ENCODE data around the gene ZC3H18.

The ZC3H18 gene

DNA sequence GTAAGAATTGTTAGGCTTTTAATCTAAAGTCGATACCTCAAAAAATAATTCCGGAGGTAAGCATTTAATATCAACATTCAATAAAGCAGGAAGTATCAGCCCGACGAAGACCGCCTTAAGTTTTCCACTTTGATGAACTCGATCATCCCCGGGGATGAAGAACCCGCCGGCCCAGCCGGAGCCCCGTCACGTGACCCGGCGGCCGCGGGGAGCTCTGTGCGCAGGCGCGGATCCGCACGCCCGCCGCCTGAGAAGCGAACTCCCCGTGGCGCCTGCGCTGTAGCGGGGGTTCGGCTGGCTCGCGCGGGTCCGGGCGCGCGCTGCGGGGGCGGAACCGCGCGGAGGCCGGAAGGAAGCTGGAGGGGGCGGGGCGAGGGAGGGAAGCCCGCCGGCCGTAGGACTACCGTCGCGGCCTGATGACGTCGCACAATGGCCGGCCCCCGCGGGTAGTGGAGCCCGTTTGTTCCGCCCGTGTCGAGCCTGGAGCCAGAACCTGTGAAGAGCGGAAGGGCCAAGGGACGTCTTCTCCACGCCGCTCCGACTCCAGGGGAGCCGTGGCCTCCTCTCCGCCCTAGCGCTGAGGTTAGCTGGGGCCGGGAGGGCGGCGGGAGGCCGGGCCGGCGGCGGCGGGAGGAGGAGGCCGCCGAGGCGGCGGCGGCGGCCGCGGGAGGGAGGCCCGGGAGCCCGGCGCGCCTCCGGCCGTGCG is at the start of gene ZC3H18:
ZC3H18 (plus strand) TSS at position 419 of the 706 bp plus-strand sequence. CDS start 6,721 bp downstream, outside the sequence.
- DNase-seq, result peak; percentile 86

DNA sequence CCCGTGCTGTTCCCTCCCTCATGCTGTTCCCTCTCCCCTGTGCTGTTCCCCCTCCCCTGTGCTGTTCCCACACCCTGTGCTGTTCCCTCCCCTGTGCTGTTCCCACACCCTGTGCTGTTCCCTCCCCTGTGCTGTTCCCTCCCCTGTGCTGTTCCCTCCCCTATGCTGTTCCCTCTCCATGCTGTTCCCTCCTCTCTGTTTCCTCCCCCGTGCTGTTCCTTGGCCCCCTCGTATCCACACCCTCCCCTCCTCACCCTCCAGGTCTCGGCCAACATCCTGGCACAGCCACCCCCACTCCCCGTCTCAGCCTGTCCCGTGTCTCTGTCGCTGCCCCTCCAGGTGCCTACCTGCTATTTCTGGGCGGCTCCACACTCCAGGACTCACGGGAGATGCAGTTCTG is 48.5 kb upstream of the ZC3H18 start:
- DNase-seq, result no peak

DNA sequence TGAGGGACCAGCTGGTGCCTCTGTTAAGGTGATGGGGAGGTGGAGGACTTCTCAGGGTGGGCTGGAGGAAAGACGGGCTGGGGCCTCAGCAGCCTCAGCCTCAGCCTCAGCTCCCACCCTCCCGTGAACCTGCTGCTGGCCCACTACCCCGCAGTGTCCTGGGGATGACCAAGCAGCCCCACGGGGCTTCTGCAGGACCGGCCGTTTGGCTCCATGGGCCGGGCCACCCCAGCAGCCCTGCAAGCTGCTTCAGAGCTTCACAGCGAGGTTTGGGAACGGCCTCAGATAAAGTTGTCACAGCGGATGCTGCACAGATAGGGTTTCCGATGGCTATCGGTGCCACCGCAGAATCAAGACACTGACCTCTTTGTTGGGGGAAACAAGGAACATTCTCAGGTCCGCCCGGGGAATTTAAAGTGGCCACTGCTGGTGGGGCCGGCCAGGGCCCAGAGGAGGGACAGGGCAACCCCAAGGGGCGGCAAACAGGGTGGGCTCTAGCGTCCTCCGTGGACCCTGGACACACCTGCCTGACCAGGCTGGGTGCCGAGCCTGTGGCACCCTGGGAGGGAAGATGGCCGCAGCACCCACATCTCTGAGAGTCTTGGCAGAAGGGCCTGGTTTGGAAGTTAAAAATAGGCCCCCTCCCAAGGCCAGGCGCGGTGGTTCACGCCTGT is 47.8 kb upstream of the ZC3H18 start:
- DNase-seq, result no peak

DNA sequence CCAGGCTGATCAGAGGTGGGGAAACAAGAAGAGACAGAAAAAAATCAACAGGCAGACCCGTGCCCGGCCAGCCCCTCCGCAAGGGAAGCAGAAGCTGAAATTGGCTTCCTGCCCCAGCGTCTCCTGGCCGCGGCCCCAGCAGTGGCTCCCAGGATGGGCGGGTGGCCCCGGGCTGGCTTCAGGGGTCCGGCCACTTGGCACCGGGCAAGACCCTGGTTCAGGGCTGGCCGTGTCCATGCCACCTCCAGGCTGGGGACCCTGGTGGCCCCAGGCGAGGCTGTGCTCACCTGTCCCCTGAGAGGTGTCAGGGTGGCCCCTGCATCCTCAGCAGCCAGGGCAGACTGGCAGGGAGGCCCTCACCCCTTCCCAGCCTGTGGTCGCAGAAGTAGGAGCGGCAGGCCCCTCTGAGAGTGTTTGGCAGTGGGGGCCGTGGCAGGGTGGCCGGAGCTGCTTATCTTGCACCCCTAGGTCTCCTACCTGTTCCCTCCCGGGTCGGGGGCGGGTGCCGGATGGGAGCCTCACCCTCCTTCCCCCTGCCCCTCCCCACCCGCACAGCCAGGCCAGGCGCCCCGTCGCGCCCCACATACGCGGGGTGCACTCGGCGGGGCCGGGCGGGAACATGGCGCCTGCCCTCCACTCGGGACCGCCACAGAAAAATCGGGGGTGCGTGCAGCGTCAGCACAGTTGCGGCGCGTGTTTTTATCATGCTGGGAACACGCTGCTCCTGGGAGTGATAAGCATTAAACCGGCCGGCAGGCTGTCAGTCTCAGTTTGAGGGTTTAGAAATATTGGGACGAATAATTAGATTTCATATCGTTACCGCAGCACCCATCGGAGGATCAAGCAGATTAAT is 46.7 kb upstream of the ZC3H18 start:
- DNase-seq, result no peak

DNA sequence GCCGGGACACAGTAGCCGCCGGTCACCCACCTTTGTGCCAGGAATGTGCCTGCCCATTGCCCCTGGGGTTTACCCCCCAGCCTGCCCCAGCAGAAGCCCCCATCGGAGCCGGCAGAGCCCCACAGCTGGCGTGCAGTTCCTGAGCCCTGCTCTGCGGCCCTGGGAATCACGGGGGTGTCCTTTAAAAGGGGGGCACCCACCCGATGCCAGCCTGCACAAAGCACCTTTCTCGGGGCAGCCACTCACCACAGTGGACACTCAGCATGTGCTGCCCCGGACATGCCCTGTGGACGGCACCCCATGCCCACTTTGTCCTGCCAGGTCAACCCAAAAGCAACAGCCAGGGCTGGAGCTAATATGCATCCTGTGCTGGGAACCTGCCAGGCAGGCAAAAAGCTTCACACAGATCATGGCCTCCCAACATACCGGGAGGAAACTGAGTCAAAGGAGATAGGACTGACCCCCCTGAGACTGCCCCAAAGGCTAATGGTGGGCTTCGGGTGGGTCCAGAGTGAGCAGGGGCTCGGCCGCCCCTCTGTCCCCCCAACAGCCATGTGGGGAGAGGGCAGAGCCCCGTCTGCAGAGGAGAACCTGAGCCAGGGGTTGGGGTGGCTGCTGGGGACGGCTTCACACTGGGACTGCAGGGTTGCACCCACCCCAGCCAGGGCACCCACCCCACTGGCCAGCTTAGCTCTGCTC is 45.8 kb upstream of the ZC3H18 start:
- DNase-seq, result no peak

DNA sequence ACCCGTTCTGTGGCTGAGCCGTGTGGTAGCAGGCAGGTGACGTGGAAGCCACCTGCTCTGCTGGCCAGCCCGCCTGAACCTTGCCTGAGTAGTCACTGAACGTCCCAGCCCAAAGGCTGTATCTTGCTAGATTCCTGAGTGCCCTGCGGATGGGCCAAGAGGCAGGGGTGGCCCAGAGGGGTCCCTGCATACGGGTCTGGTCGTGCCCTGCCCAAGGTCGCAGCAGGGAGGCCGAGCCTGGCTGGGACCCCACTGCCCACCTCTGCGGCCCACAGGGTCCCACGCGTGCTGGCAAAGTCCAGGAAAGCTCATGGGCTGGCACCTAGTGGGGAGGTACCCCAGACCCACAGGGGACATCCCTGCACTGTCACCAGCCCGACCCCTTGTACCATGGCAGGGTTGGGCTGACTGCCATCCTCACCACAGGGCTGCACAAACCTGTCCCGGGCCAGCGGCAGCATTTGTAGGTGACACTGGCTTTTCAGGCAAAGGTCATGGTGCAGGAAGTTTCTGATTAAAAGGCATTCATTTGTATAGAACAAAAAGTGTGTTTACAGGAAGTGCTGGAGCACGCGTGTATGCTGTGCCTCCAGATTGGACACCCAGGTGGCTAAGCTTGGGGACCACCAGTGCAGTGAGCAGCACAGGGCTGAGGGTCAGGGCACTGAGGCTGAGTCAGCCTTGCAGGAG is 45.1 kb upstream of the ZC3H18 start:
- no peak for DNase-seq

DNA sequence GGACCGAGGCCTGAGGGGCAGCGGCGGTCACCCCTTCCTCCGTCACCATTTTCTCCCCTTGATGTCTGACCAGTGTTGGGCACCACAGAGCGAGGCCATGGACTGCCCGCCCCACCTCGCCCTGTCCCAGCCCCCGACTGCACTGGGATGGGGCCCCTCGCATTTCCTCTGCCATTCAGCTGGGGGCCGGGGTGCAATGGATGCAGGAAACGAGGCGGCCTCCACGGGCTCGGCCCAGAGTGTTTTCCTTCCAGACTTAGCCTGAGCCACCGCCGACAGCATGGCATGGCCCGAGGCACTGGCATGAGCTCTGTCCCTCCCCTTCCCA is 44.6 kb upstream of the ZC3H18 start:
- DNase-seq, result no peak

DNA sequence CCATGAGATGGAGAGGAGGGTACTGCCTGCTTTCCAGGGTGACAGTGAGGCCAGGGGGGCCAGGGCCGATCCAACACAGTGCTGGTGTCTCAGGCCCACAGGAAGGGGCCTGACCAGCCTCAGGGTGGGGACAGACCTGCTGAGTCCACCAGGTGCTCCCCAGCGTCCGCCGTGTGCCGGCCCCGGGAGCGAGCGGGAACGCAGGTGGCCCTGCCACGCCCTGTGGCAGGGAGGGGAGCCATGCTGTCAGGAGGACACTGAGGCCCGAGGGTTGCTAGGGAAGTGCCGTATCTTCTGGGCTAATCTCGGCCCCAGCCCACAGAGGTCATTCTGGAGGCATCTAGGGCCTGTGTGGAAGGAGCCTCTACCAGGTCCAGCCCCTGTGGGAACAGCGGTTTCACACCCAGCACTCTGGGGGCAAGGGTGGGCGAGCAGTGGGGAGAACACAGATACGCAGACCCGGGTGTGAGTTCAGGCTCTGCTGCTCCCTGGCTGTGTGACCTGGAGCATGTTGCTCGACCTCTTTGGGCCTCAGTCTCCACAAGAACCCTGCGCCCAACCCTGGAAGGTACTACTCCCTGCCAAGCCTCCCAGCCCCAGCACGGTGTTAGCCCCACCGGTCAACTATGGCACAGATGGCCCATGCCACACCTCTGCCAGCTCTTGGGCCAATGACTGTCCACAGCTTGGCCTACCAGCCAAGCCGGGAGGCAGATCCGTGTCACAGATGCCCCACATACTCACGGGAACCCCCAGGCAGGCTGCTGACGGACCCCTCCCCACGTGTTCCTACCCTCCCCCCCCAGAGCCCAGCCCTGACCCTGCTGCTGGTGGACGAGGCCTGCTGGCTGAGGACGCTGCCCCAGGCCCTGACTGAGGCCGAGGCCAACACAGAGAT is 43.9 kb upstream of the ZC3H18 start:
- DNase-seq, result no peak

DNA sequence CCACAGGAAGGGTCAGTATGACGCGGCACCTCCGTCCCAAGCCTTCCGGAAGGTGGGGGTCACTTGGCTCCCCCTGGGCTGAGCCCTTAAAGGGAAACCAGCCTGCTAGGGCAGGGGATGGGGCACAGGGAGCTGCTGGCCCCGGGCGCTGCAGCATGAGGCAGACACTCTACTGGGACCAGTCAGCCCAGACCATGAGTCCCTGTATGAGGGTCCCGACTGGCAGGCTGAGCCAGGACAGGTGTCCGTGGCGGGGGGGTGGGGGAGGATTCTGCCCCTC is 43.4 kb upstream of the ZC3H18 start:
- DNase-seq, result no peak

DNA sequence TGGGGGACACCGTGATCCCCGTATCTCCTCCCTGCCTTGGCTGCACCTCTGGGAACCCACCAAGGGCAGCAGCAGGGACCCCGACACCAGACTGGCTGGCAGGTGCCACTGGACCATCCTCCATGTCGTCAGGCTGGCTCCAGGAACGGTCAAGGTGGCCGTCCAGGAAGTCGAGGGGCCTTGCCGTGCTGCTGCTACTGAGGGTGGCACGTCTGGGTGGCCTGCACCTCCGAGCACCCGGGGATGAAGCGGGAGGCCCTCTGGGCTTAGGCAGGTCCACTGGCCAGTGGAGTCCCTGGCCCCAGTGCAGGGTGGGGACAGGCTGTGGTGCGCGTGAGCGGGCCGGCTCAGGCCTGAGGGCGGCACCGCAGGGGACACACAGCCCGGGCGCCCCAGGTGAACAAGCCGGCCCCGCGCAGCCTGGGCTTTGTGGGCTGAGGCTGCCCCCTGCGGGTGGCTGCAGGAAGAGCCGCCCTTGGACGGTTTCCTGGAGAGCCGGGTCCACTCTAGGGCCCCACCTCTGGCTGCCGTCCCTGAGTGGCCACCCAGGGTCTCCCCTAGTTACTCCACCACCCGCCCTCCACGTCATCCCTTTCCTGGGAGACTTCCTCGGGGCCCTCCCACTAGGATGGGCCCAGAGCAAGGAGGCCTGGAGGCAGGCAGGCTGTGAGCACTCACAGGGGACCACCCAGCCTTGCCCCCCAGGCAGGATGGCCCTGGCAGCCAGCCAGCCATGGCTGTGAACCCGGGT is 42.8 kb upstream of the ZC3H18 start:
- DNase-seq, result no peak

DNA sequence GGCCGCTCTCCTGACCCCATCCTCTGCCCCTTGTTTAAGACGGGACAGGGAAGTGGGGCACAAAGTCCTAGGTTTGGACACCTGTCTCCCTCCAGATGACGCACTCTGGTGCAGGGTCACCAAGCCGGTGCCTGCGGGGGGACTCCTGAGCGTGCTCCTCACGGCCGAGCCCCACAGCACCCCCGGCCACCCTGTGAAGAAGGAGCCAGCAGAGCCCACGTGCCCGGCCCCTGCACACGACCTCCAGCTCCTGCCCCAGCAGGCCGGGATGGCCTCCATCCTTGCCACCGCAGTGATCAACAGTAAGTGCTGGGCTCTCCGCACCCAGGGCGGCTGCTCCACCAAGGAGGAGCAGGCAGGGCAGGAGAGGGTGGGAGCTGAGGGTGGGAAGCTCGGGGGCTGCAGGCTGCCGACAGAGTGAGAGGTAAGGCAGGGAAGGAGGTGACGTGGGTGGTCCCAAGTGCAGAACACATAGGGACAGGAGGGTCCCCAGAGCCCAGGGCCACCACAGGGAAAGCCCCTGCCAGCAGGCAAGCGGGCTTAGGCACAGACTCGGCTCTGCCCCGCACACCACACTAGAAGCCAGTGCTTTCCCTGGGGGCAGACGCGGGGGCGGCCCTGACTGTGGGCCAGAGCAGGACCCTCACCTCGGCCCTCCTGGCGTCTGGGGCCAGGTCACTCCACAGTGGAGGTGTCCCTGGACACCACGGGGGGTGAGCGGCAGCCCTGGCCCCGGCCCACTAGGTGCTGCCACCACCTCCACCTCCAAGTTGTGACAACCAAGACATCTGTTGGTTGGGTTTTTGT is 42.1 kb upstream of the ZC3H18 start:
- no peak for DNase-seq

DNA sequence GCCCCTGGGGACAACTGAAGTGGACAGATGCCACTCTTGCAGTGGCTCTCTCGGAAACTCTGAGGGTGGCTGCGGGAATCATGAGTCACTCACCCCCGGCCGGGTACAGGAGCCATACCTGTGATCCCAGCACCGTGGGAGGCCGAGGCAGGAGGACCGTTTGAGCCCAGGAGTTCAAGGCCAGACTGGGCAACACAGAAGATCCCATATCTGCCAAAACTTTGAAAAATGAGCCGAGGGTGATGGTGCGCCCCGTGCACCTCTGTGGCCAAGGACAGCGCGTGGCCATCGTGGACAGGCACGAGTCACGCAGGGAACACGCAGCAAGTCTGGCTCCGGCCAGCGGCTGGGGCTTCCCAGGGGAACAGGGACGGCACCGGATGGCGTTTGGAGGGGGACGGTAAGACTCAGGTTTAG is 41.3 kb upstream of the ZC3H18 start:
- DNase-seq, result no peak

DNA sequence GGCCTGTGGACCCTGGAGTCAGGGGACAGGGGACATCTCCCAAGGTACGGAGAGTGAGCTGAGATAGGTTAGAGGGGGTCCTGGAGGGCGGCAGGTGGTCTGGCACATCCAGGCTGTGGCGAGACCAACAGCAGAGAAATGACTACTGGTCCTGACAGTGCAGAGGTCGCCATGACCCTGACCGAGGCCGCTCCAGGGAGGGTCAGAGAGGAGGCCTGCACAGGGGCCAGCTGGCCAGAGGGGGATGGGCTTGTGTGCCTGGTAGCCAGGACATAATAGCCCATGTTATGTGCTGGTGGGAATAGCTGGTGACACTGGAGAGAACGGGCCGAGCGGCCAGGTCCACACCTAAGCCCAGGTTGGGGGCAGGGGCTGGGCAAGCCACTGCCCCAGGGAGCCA is 40.6 kb upstream of the ZC3H18 start:
- no peak for DNase-seq

DNA sequence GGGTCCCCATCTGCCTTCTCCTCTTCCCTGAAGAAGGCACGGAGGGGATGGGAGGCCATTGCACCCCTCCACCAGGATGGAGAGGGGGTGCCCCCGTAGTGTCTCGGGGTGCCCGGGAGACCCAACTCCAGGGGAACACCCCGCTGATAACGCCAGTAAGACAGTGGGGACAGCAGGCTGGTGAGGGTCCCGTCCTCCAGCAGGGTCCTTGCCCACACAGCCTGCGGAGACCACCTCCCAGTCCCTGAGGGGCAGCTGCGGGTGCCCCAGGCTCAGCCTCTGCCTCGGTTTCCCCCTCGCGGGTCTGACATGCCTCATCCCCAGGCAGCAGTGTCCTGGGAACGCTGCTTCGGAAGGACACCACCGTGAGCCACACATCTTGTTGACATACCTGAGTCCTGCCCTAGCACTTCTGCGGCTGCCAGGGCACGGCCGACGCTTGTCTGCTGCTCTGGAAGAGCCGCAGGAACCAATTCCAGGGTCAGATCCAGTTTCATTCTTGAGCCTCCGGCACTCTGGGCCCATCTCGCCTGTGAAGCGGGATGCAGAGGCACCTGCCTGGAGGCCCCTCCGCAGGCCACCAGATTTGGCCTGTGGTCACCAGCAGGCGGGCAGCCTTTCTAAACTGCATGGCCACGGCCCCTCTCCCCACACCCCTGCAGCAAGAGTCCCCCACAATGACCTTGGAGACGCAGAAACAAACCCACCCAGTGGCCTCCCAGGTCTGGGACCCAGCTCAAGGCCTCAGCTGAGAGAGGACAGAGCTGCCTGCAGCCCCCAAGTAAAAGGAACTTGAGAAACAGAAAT is 39.9 kb upstream of the ZC3H18 start:
- DNase-seq, result no peak

DNA sequence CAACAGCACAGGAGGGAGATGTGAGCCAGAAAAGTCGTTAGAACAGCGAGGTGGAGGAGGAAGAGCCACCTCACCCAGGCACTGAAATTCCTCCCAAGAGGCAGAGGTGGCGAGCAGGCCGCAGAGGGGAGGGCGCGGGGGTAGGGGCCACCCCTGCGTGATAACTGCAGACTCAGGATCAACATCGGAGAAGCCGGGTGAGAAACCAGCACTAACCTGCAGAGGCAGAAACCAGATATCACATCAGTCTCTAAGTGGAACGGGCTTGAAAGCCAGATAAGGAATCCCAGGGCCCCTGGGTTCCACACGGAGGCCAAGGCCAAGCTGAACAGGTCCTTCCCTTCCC is 39.4 kb upstream of the ZC3H18 start:
- no peak for DNase-seq

DNA sequence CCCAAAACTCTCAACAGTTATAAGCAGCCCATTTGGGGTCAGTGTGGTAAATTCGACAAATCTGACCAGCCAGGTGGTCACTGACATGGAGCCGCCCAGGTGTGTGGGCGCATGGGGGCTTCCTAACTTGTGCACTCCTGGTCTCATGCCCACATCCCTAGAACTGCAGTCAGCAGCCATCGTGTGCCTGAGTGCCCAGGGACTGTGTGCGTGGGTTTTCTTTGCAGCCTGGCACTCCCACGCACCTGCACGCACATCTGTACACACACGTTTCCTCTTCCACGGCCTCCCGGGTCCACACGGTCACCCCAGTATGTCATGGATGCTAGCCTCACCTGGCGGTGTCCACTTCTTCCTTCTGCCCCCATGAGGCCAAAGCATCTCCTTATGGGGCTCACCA is 38.9 kb upstream of the ZC3H18 start:
- no peak for DNase-seq

DNA sequence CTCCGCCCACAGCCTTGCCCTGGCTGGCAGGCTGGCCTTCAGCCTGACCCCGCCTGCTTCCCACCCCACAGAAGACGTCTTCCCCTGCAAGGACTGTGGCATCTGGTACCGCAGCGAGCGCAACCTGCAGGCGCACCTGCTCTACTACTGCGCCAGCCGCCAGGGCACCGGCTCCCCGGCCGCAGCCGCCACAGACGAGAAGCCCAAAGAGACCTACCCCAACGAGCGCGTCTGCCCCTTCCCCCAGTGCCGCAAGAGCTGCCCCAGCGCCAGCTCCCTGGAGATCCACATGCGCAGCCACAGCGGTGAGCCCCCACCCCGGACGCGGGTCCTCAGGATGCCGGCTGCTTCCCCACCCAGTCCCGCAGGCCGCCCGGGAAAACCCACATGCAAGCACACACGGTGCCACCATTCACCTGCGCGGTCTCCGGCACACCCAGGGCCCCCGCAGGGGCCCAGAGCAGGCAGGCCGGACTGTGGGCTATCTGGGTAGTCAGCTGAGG is 38.2 kb upstream of the ZC3H18 start:
- DNase-seq, result no peak

DNA sequence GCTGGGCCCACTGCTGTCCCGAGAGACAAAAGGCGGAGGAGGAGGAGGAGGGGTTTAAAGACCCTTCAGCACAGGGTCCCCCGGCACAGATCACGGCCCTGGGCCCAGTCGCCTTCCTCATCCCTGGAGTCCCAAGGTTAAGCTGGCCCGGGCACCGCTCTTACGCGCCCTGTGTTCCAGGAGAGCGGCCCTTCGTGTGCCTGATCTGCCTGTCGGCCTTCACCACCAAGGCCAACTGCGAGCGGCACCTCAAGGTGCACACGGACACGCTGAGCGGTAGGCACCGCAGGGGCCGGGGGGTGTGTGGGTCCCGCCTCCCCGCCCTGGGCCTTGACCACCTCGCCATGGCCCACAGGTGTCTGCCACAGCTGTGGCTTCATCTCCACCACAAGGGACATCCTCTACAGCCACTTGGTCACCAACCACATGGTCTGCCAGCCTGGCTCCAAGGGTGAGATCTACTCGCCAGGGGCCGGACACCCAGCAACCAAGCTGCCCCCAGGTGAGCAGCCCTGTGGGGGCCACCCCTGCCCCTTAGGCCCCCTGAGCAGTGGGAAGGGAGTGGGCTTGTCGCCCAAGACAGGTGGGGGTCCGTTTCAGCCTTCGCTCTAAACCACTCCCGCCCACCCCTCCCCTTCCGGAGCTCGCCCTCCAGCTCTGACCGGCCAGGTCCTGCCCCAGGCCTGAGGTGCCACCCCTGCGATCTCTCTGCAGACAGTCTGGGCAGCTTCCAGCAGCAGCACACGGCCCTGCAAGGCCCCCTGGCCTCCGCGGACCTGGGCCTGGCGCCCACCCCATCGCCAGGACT is 37.6 kb upstream of the ZC3H18 start:
- no peak for DNase-seq
